ENCODE results near the gene CLEC10A. TPM values are rescaled to one million over a fixed set of nuclear protein-coding genes. Genes with fewer than 3 reads are reported as not detected.
"Not testable (repeated sequence)": the region's sequence is repeated elsewhere in the genome, so short reads cannot be mapped to it uniquely, and the experiment has no call there.

The CLEC10A gene, protein sequence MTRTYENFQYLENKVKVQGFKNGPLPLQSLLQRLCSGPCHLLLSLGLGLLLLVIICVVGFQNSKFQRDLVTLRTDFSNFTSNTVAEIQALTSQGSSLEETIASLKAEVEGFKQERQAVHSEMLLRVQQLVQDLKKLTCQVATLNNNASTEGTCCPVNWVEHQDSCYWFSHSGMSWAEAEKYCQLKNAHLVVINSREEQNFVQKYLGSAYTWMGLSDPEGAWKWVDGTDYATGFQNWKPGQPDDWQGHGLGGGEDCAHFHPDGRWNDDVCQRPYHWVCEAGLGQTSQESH
- total RNA-seq = 7.7 TPM
- long read RNA-seq, partial matches to known transcripts = 0 of 5 reads
- long read RNA-seq, other reads (novel, unspliced or antisense) = 2 of 5 reads

DNA sequence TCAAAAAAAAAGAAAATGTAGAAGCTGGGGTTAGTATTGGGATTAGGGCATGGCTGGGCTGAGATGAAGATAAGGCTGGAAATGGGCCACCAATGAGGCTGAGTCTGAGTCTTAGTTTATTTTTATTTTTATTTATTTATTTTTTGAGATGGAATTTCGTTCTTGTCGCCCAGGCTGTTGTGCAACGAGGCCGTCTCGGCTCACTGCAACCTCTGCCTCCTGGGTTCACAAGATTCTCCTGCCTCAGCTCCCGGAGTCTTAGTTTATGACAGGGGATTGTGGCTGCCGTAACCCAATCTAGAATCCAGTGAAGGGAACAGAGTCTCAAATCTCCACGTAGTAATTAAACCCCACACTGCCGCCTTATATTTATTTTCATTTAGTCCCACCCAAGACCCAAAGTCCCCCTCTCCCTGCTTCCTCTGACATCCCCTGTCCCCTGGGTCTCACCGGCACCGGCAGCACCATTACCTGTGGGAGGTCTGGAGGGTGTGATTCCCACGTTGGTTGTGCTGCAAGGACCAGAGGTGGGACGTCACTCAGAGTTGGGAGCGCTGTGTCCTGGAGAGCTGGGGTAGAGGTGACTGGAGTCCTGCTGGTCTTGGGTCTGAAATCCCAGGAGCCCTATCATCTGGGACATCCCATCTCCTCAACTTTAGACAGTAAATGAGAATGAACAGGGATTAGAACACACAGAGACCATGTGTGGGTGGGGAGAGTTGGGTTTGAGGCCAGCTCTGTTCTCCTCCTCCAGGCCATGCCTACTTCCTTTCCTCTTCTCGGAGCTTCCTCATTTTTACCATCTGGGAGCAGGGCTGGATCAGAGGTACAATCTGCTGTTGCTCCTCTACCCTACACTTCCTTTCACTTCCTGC is at the start of gene CLEC10A:
TSS of gene CLEC10A (minus strand) at position 671 of the 875 bp plus-strand sequence. CDS start 1,439 bp downstream, outside the sequence.
- TF ChIP-seq, protein P1, sequence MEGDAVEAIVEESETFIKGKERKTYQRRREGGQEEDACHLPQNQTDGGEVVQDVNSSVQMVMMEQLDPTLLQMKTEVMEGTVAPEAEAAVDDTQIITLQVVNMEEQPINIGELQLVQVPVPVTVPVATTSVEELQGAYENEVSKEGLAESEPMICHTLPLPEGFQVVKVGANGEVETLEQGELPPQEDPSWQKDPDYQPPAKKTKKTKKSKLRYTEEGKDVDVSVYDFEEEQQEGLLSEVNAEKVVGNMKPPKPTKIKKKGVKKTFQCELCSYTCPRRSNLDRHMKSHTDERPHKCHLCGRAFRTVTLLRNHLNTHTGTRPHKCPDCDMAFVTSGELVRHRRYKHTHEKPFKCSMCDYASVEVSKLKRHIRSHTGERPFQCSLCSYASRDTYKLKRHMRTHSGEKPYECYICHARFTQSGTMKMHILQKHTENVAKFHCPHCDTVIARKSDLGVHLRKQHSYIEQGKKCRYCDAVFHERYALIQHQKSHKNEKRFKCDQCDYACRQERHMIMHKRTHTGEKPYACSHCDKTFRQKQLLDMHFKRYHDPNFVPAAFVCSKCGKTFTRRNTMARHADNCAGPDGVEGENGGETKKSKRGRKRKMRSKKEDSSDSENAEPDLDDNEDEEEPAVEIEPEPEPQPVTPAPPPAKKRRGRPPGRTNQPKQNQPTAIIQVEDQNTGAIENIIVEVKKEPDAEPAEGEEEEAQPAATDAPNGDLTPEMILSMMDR (IDR thresholded peaks at IDR 0.05) = no peak
- intact Hi-C loops (cut with DNase I) = no loop called here
- Histone ChIP-seq H3K27ac (peak within 1 kb of the TSS; percentile 46), H3K27me3 (ENCODE audit: low read depth) (no peaks in the 10 kb centered on the region), H3K36me3 (no peaks in the 10 kb centered on the region), H3K4me3 (peak within 1 kb of the TSS; percentile 21), H3K4me1 (peaks cover 14% of the 10 kb centered on the region), H3K9me3 (no peaks in the 10 kb centered on the region)
- no peak for DNase-seq
- ATAC-seq = peak; percentile 63 to 75

DNA sequence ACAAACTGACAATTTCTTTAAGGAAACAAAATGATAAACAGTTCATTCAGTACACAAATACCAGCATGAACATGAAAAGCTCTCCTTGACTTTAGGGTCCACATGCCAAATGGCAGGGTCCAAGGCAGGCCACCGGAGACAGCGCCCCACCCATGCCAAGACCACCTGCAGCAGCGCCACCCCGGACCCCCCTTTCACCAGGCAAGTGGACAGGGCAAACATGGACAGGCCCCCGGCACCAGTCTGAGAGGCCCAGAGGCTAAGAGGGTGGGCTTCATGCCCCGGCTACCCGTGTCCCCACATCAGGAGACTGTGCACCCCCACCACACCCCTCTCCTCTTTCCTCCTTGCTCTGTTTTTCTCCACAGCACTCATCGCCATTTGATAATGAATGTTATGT is 49.3 kb upstream of the CLEC10A start:
- ATAC-seq = no peak

DNA sequence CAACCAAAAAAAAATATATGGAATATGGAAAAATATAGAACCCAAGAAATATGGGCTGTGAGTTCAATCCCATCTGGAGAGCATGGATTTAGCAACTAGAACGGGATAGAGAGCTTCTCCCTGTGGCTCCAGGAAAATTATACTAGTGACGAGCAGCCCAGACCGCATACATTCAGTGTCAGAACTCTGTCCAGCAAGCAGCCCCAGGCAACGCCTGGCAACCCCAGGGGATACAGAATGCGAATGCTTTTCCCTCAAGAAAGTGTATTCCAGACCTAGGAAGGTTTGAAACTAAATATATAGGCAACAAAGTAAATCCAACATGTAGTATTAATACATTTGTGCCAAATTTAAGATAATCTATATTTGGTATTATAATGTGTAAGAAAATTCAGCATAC is 48.1 kb upstream of the CLEC10A start:
- no peak for DNase-seq
- H3K4me1 ChIP-seq = peaks cover 7% of the 10 kb centered on the region
- TF ChIP-seq, protein P1 (IDR thresholded peaks at IDR 0.05) = no peak
- intact Hi-C loops (cut with DNase I) = no loop called here
- no peak overlapping the region for H3K4me3 ChIP-seq
- ATAC-seq = no peak
- H3K27ac ChIP-seq = no peak overlapping the region
- no peaks in the 10 kb centered on the region for H3K9me3 ChIP-seq
- peaks cover 6% of the 10 kb centered on the region for H3K27me3 ChIP-seq (ENCODE audit: low read depth)
- no peaks in the 10 kb centered on the region for H3K36me3 ChIP-seq

More for the DNA sequence above, 49.3 kb upstream of the CLEC10A start:
- Histone ChIP-seq H3K27ac (no peak overlapping the region), H3K4me1 (peaks cover 15% of the 10 kb centered on the region), H3K4me3 (no peak overlapping the region), H3K36me3 (no peaks in the 10 kb centered on the region), H3K9me3 (no peaks in the 10 kb centered on the region), H3K27me3 (ENCODE audit: low read depth) (peaks cover 6% of the 10 kb centered on the region)
- TF ChIP-seq, protein P1 (IDR thresholded peaks at IDR 0.05) = no peak
- no peak for DNase-seq
- intact Hi-C loops (cut with DNase I) = no loop called here

DNA sequence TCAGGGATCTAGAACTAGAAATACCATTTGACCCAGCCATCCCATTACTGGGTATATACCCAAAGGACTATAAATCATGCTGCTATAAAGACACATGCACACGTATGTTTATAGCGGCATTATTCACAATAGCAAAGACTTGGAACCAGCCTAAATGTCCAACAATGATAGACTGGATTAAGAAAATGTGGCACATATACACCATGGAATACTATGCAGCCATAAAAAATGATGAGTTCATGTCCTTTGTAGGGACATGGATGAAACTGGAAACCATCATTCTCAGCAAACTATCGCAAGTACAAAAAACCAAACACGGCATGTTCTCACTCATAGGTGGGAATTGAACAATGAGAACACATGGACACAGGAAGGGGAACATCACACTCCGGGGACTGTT is 47.5 kb upstream of the CLEC10A start:
- H3K27me3 ChIP-seq (ENCODE audit: low read depth); H3K27ac ChIP-seq: not testable (repeated sequence)

DNA sequence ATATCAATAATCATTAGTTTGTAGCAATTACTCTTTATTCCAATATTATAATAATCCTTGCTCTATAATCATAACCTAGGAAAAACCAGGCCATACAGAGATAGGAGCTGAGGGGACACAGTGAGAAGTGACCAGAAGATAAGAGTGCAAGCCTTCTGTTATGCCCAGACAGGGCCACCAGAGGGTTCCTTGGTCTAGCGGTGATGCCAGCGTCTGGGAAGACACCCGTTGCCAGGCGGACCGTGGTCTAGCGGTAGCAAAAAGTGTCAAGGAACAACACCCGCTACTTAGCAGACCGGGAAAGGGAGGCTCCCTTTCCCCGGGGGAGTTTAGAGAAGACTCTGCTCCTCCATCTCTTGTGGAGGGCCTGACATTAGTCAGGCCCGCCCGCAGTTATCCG is 46.3 kb upstream of the CLEC10A start:
- H3K4me3 ChIP-seq; DNase-seq; H3K4me1 ChIP-seq; H3K9me3 ChIP-seq; H3K36me3 ChIP-seq; H3K27me3 ChIP-seq (ENCODE audit: low read depth); intact Hi-C loops (cut with DNase I); ATAC-seq; H3K27ac ChIP-seq: not testable (repeated sequence)

More for the DNA sequence above, 47.5 kb upstream of the CLEC10A start:
- intact Hi-C loops (cut with DNase I); H3K9me3 ChIP-seq; DNase-seq; H3K36me3 ChIP-seq; H3K4me3 ChIP-seq; H3K4me1 ChIP-seq; ATAC-seq: not testable (repeated sequence)

DNA sequence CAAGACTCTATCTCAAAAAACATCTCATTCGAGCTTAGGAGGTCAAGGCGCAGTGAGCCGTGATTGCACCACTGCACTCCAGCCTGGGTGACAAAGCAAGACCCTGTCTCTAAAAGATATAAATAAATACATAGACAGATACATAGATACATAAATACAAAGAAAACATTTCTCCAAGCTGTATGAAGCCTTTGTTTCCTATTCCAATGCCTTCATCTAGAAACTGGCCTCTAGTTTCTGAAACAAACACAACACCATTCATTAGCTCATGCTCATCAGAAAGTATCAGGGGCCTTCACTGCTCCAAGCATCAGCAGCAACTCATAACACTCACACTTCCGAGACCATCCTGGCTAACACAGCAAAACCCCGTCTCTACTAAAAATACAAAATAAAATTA is 44.9 kb upstream of the CLEC10A start:
- TF ChIP-seq, protein P1 (IDR thresholded peaks at IDR 0.05) = no peak
- intact Hi-C loops (cut with DNase I) = no loop called here
- H3K4me1 ChIP-seq = peaks cover 7% of the 10 kb centered on the region

More for the DNA sequence above, 44.9 kb upstream of the CLEC10A start:
- H3K27ac ChIP-seq = no peak overlapping the region
- ATAC-seq = no peak
- no peaks in the 10 kb centered on the region for H3K9me3 ChIP-seq
- no peaks in the 10 kb centered on the region for H3K27me3 ChIP-seq (ENCODE audit: low read depth)
- H3K36me3 ChIP-seq = no peaks in the 10 kb centered on the region
- DNase-seq = no peak
- no peak overlapping the region for H3K4me3 ChIP-seq
